NCI-H2107 treated with DMSO at 0.1 percent for 48 hours (cell line): ENCODE measurements around the gene ODAD2.

ENCODE experiments used
- DNase-seq: peaks from one replicate; lab custom pipeline; 2025; ENCODE audit not compliant: unreplicated experiment; lab: John Stamatoyannopoulos, UW

Gene ODAD2

GRCh38 chr10:27861781-27862180 is 137.1 kb downstream of the ODAD2 start:
- DNase-seq: no peak

- no peak for DNase-seq
Measured at GRCh38 chr10:27857616-27858015, 141.3 kb downstream of the ODAD2 start.

- no peak for DNase-seq
Measured at GRCh38 chr10:27844223-27844622, 154.7 kb downstream of the ODAD2 start.

- no peak for DNase-seq
Measured at GRCh38 chr10:27838901-27839300, 160.0 kb downstream of the ODAD2 start.

GRCh38 chr10:27838361-27838760 is 160.5 kb downstream of the ODAD2 start:
- DNase-seq: no peak

GRCh38 chr10:27834476-27834875 is 164.4 kb downstream of the ODAD2 start:
- DNase-seq: no peak

- DNase-seq: no peak
Measured at GRCh38 chr10:27833792-27834191, 165.1 kb downstream of the ODAD2 start.

- no peak for DNase-seq
Measured at GRCh38 chr10:27832826-27833225, 166.1 kb downstream of the ODAD2 start.

GRCh38 chr10:27826369-27826768 is 172.5 kb downstream of the ODAD2 start:
- peak; percentile 10 for DNase-seq

- no peak for DNase-seq
Measured at GRCh38 chr10:27822301-27822700, 176.6 kb downstream of the ODAD2 start.

GRCh38 chr10:27820637-27821036 is 178.2 kb downstream of the ODAD2 start:
- no peak for DNase-seq

GRCh38 chr10:27819781-27820531 is 178.9 kb downstream of the ODAD2 start:
- DNase-seq: no peak

- DNase-seq: no peak
Measured at GRCh38 chr10:27816320-27816719, 182.6 kb downstream of the ODAD2 start.

GRCh38 chr10:27815846-27816245 is 183.0 kb downstream of the ODAD2 start:
- no peak for DNase-seq

GRCh38 chr10:27815261-27815660 is 183.6 kb downstream of the ODAD2 start:
- DNase-seq: no peak

GRCh38 chr10:27805180-27805579 is 193.7 kb downstream of the ODAD2 start:
- no peak for DNase-seq

GRCh38 chr10:27804136-27804535 is 194.7 kb downstream of the ODAD2 start:
- DNase-seq: no peak

- DNase-seq: no peak
Measured at GRCh38 chr10:27801171-27801785, 197.6 kb downstream of the ODAD2 start.

- DNase-seq: no peak
Measured at GRCh38 chr10:27799046-27799445, 199.8 kb downstream of the ODAD2 start.

GRCh38 chr10:27794157-27794556 is 204.7 kb downstream of the ODAD2 start:
- DNase-seq: no peak

- no peak for DNase-seq
Measured at GRCh38 chr10:27792216-27792615, 206.7 kb downstream of the ODAD2 start.

GRCh38 chr10:27784272-27784671 is 214.6 kb downstream of the ODAD2 start:
- DNase-seq: no peak

GRCh38 chr10:27783660-27784059 is 215.2 kb downstream of the ODAD2 start:
- no peak for DNase-seq
